A549 (cell line): ENCODE data around the gene THEMIS. TPM values are rescaled to one million over a fixed set of nuclear protein-coding genes. Genes with fewer than 3 reads are reported as not detected.

Experiments used
- ATAC-seq, 2 experiments: fragments of 200-7000 bp in 1 of 2; fragments of >200 bp in 1 of 2; cut with Nextera tagmentation in 1 of 2; cut with Tn5 transposase in 1 of 2; 3 replicates each; pipeline versions ENCODE4 v1.8.0 to v1.9.1; 2018 to 2020; ENCODE audit warnings: mild to moderate bottlenecking in 1 of 2, moderate library complexity in 1 of 2
- CTCF ChIA-PET: fragments of 300-600 bp; sonication (Branson Sonifier 250); formaldehyde crosslinking; extraction: SDS; loops from one replicate; lab custom pipeline; 2021; ENCODE audit warnings: antibody characterized with exemption, inconsistent platforms; lab: Yijun Ruan, JAX
- POLR2A ChIA-PET: fragments of 350-600 bp; formaldehyde crosslinking; extraction: SDS; loops from one replicate; lab custom pipeline; 2021; ENCODE audit warnings: antibody characterized with exemption, inconsistent platforms; lab: Yijun Ruan, JAX
- DNase-seq, 2 experiments: peaks; one replicate each; pipeline versions ENCODE4 v3.0.0 to v3.0.0-alpha.2; 2011 to 2016; ENCODE audit warnings: low read depth in 1 of 2, low spot score in 1 of 2
- FAIRE-seq: peaks from 2 replicates; lab custom pipeline; 2011; peaks lifted over from hg19 to GRCh38; lab: Jason Lieb, UNC
- H3K27ac ChIP-seq, 2 experiments: fragments of >200 bp; sonication (Bioruptor Twin); formaldehyde crosslinking; 3 replicates each; pipeline ENCODE4 v1.5.1; 2016 to 2017
- H3K4me1 ChIP-seq: fragments of >200 bp; sonication (Bioruptor Twin); formaldehyde crosslinking; 3 replicates; pipeline ENCODE4 v1.6.1; 2016
- H3K4me2 ChIP-seq: fragments of >200 bp; sonication (Bioruptor Twin); formaldehyde crosslinking; 3 replicates; pipeline ENCODE4 v1.6.1; 2016
- H3K4me3 ChIP-seq: fragments of >200 bp; sonication (Bioruptor Twin); formaldehyde crosslinking; 3 replicates; pipeline ENCODE4 v1.5.1; 2016
- H3K9me3 ChIP-seq: fragments of >200 bp; sonication (Bioruptor Twin); formaldehyde crosslinking; 3 replicates; pipeline ENCODE4 v1.6.1; 2016
- ATOH8 ChIP-seq: fragments of 250-450 bp; sonication (Bioruptor Pico); IDR thresholded peaks from 2 replicates; pipeline ENCODE4 v1.5.0; 2020; ENCODE audit warnings: low read depth, mild to moderate bottlenecking, moderate library complexity
- BCL3 ChIP-seq: fragments of >200 bp; sonication (Bioruptor Twin); formaldehyde crosslinking; IDR thresholded peaks from 3 replicates; pipeline ENCODE4 v1.6.1; 2016
- EHF ChIP-seq: fragments of 250-450 bp; sonication (Bioruptor Pico); IDR thresholded peaks from 2 replicates; pipeline ENCODE4 v1.5.0; 2020; ENCODE audit warnings: mild to moderate bottlenecking
- EHMT2 ChIP-seq: fragments of 200-600 bp; sonication (generic); IDR thresholded peaks from 2 replicates; pipeline ENCODE4 v1.6.1; 2016; ENCODE audit warnings: antibody characterized with exemption, low read depth, mild to moderate bottlenecking, moderate library complexity
- ELK1 ChIP-seq: fragments of 150-350 bp; IDR thresholded peaks from 2 replicates; pipeline ENCODE4 v1.6.1; 2014; ENCODE audit warnings: low read depth, mild to moderate bottlenecking, low read length
- ESRRA ChIP-seq: fragments of 150-350 bp; IDR thresholded peaks from 2 replicates; pipeline ENCODE4 v1.6.1; 2014; ENCODE audit warnings: mild to moderate bottlenecking, low read length, borderline replicate concordance
- FOSL2 ChIP-seq, 2 experiments: fragments of 450-650 bp in 1 of 2; fragments of >200 bp in 1 of 2; sonication (Bioruptor Twin) in 1 of 2; formaldehyde crosslinking; IDR thresholded peaks; 2 replicates each; pipeline versions ENCODE4 v1.5.0 to v1.6.1; 2016 to 2020; ENCODE audit warnings: mild to moderate bottlenecking in 1 of 2, moderate library complexity in 1 of 2
- FOXS1 ChIP-seq: fragments of 250-450 bp; sonication (Bioruptor Pico); IDR thresholded peaks from 2 replicates; pipeline ENCODE4 v1.5.0; 2020; ENCODE audit warnings: mild to moderate bottlenecking, moderate library complexity
- HEYL ChIP-seq: fragments of 250-450 bp; sonication (Bioruptor Pico); IDR thresholded peaks from 2 replicates; pipeline ENCODE4 v1.8.0; 2021; ENCODE audit warnings: mild to moderate bottlenecking, moderate library complexity
- HOXB13 ChIP-seq: fragments of 250-450 bp; sonication (Bioruptor Pico); IDR thresholded peaks from 2 replicates; pipeline ENCODE4 v1.5.0; 2020; ENCODE audit warnings: low read depth, mild to moderate bottlenecking, moderate library complexity
- HOXB5 ChIP-seq: fragments of 250-450 bp; sonication (Bioruptor Pico); IDR thresholded peaks from 2 replicates; pipeline ENCODE4 v1.5.0; 2020; ENCODE audit warnings: mild to moderate bottlenecking, moderate library complexity
- JUN ChIP-seq, 2 experiments: fragments of >200 bp; sonication (Bioruptor Twin); formaldehyde crosslinking; IDR thresholded peaks; 2 replicates in 1 of 2; 3 replicates in 1 of 2; pipeline ENCODE4 v1.6.1; 2016 to 2017
- KDM1A ChIP-seq: fragments of 200-600 bp; sonication (generic); IDR thresholded peaks from 2 replicates; pipeline ENCODE4 v1.6.1; 2016; ENCODE audit warnings: low read depth, mild to moderate bottlenecking
- KDM5A ChIP-seq: fragments of 200-600 bp; sonication (generic); IDR thresholded peaks from 2 replicates; pipeline ENCODE4 v1.6.1; 2016; ENCODE audit warnings: antibody characterized with exemption, mild to moderate bottlenecking
- MAZ ChIP-seq: fragments of 150-350 bp; IDR thresholded peaks from 2 replicates; pipeline ENCODE4 v1.6.1; 2014; ENCODE audit warnings: antibody characterized with exemption, low read depth, low read length, borderline replicate concordance
- NFE2L2 ChIP-seq: fragments of 150-350 bp; conservative IDR thresholded peaks from 2 replicates; pipeline ENCODE4 v1.6.1; 2014; ENCODE audit warnings: low read length
- NPAS2 ChIP-seq: fragments of 250-450 bp; sonication (Bioruptor Pico); IDR thresholded peaks from 2 replicates; pipeline ENCODE4 v1.8.0; 2022; ENCODE audit warnings: mild to moderate bottlenecking, moderate library complexity, borderline replicate concordance
- POLR2AphosphoS2 ChIP-seq: conservative IDR thresholded peaks from 2 replicates; pipeline ENCODE4 v1.6.1; 2012; ENCODE audit warnings: low read length, improper control_type of control experiment, inconsistent platforms
- RAD21 ChIP-seq, 2 experiments: fragments of >200 bp in 1 of 2; sonication (Bioruptor Twin) in 1 of 2; formaldehyde crosslinking in 1 of 2; IDR thresholded peaks in 1 of 2; conservative IDR thresholded peaks in 1 of 2; 2 replicates in 1 of 2; 3 replicates in 1 of 2; pipeline ENCODE4 v1.6.1; 2012 to 2018; ENCODE audit warnings: inconsistent platforms in 1 of 2
- RARB ChIP-seq: fragments of 250-450 bp; sonication (Bioruptor Pico); IDR thresholded peaks from 2 replicates; pipeline ENCODE4 v1.8.0; 2021; ENCODE audit warnings: mild to moderate bottlenecking, moderate library complexity
- RNF2 ChIP-seq: fragments of 200-600 bp; sonication (generic); IDR thresholded peaks from 2 replicates; pipeline ENCODE4 v1.6.1; 2016; ENCODE audit warnings: low read depth, mild to moderate bottlenecking, antibody characterized with exemption, moderate library complexity, borderline replicate concordance
- SREBF2 ChIP-seq: fragments of 450-650 bp; IDR thresholded peaks from 2 replicates; pipeline ENCODE4 v1.6.1; 2014; ENCODE audit warnings: mild to moderate bottlenecking, moderate library complexity
- TFCP2L1 ChIP-seq: fragments of 250-450 bp; sonication (Bioruptor Pico); IDR thresholded peaks from 2 replicates; pipeline ENCODE4 v1.5.0; 2021; ENCODE audit warnings: mild to moderate bottlenecking
- USF2 ChIP-seq: fragments of 450-650 bp; IDR thresholded peaks from 2 replicates; pipeline ENCODE4 v1.6.1; 2014; ENCODE audit warnings: antibody characterized with exemption
- ZC3H11A ChIP-seq: fragments of 450-650 bp; IDR thresholded peaks from 2 replicates; pipeline ENCODE4 v1.6.1; 2014; ENCODE audit warnings: antibody characterized with exemption, mild to moderate bottlenecking
- ZFP36 ChIP-seq: fragments of 450-650 bp; IDR thresholded peaks from 2 replicates; pipeline ENCODE4 v1.6.1; 2014; ENCODE audit warnings: borderline replicate concordance; ENCODE audit not compliant: partially characterized antibody
- ZNF302 ChIP-seq: fragments of 250-450 bp; sonication (Bioruptor Pico); IDR thresholded peaks from 2 replicates; pipeline ENCODE4 v1.9.0; 2021; ENCODE audit warnings: inconsistent platforms, mild to moderate bottlenecking, moderate library complexity
- ZSCAN20 ChIP-seq: fragments of 250-450 bp; sonication (Bioruptor Pico); IDR thresholded peaks from 2 replicates; pipeline ENCODE4 v1.8.0; 2022; ENCODE audit warnings: mild to moderate bottlenecking, moderate library complexity
- WGBS: methylation state at CpG from one replicate; pipeline ENCODE4 v1.1.6; 2017; ENCODE audit errors: missing lambda C conversion rate; 5-methylcytosine and 5-hydroxymethylcytosine counted together
- polyA plus RNA-seq, 4 experiments: library from polyadenylated mRNA; depleted of rRNA in 3 of 4; stranded (reverse); fragments of >200 nt; fragmentation: RNase III in 1 of 4; extraction: RNeasy Plus Mini Kit Qiagen cat#74134 plus additional on column Dnase treatment in 1 of 4; gene quantifications; 2 replicates in 3 of 4; 3 replicates in 1 of 4; pipeline ENCODE4 v1.2.3, GENCODE V29; 2011 to 2017

Gene THEMIS
- polyA plus RNA-seq, 2 of the 4 experiments (the other 2 are of a cell fraction), result not detected

GRCh38 chr6:127738423-127738822 is 162.4 kb downstream of the THEMIS start:
- H3K4me1 ChIP-seq, result no peaks in the 10 kb centered on the region
- ATAC-seq (no peak), DNase-seq (no peak)
- ChIA-PET CTCF (interaction anchor here (1.6 kb wide), 1 partner anchor 993 kb away, joined by 3 read pairs; no protein-coding TSS in a partner anchor), POLR2A (no interaction called here)
- TF ChIP-seq EHMT2 (no peak), MAZ (no peak), KDM1A (no peak), HEYL (CRISPR knock-in tag) (no peak), ESRRA (no peak), ZFP36 (no peak), ELK1 (no peak), ZSCAN20 (CRISPR knock-in tag) (no peak), SREBF2 (no peak), RAD21 (conservative IDR thresholded peaks at IDR 0.05 in 1 of 2, IDR thresholded peaks at IDR 0.05 in 1 of 2) (no peak), KDM5A (no peak), HOXB5 (CRISPR knock-in tag) (no peak), ATOH8 (CRISPR knock-in tag) (no peak), ZC3H11A (no peak), RNF2 (no peak), FOXS1 (CRISPR knock-in tag) (no peak)
- TF ChIP-seq, all 56 proteins: peak for 0
- no peak for FAIRE-seq
- WGBS, result 12% methylated on average over 3 of the region's 3 CpGs
- Histone ChIP-seq H3K9me3 (no peaks in the 10 kb centered on the region), H3K4me2 (no peak overlapping the region), H3K4me3 (no peak overlapping the region), H3K27ac (no peak overlapping the region)

GRCh38 chr6:127737768-127738167 is 163.1 kb downstream of the THEMIS start:
- WGBS, result 60% methylated on average over 3 of the region's 3 CpGs
- no peak for FAIRE-seq
- H3K9me3 ChIP-seq, result no peaks in the 10 kb centered on the region
- H3K4me2 ChIP-seq, result no peak overlapping the region
- H3K27ac ChIP-seq, result no peak overlapping the region
- no peak for TF ChIP-seq RARB (CRISPR knock-in tag)
- no peak for TF ChIP-seq ZNF302 (CRISPR knock-in tag)
- TF ChIP-seq POLR2AphosphoS2, result no peak
- TF ChIP-seq NPAS2 (CRISPR knock-in tag), result no peak
- TF ChIP-seq HOXB13 (CRISPR knock-in tag), result no peak
- TF ChIP-seq EHMT2, result no peak
- no peak for TF ChIP-seq ESRRA
- TF ChIP-seq USF2, result no peak
- no peak for TF ChIP-seq FOSL2 (IDR thresholded peaks at IDR 0.05)
- TF ChIP-seq FOSL2 (CRISPR knock-in tag; IDR thresholded peaks at IDR 0.05), result no peak
- no peak for TF ChIP-seq NFE2L2
- TF ChIP-seq JUN (IDR thresholded peaks at IDR 0.05), result no peak
- TF ChIP-seq EHF (CRISPR knock-in tag), result no peak
- TF ChIP-seq RNF2, result no peak
- TF ChIP-seq BCL3, result no peak
- no peak for TF ChIP-seq TFCP2L1 (CRISPR knock-in tag)
- ChIA-PET CTCF (interaction anchor here (1.0 to 1.6 kb wide), 5 partner anchors 118 to 1507 kb away, joined by 3 to 5 read pairs (median 3); partner anchors contain the start of gene PTPRK), POLR2A (no interaction called here)
- ATAC-seq, result no peak
- H3K4me1 ChIP-seq, result no peaks in the 10 kb centered on the region
- DNase-seq, result no peak
- H3K4me3 ChIP-seq, result no peak overlapping the region
